ENCODE data around the gene AFAP1L1. TPM values are rescaled to one million over a fixed set of nuclear protein-coding genes. Genes with fewer than 3 reads are reported as not detected.

AFAP1L1 gene
- total and polyA plus RNA-seq, 4 donors, result 2.1 to 11.6 (median 4.0) TPM

DNA sequence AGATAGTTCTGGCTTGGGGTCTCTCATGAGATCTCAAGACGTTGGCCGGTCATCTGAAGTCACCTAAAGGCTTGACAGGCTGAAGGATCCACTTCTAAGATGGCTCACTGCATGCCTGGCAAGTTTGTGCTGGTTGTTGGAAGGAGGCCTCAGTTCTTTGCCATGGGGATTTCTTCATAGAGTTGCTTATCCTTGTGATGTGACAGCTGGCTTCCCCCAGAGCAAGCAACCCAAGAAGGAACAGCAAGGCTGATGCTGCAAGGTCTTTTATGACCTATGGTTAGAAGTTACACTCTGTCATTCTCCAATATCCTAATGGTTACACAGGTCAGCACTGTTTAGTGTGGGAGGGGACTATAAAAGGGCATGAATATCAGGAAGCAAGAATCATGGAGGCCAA lies 53.0 kb downstream of the AFAP1L1 start:
- no peaks in the 10 kb centered on the region for H3K36me3 ChIP-seq (ENCODE audit: control insufficient read depth in 4 of 4, insufficient read depth in 3 of 4, low read depth in 1 of 4, low read length in 3 of 4)
- no peak overlapping the region for H3K4me3 ChIP-seq (ENCODE audit: low read depth in 1 of 3, low read length in 3 of 3)
- H3K9me3 ChIP-seq (ENCODE audit: control insufficient read depth in 4 of 4, low read length in 3 of 4), result no peaks in the 10 kb centered on the region
- H3K9ac ChIP-seq (ENCODE audit: low read depth in 1 of 2, low read length in 2 of 2), result no peak overlapping the region
- no peak overlapping the region for H3K27ac ChIP-seq (ENCODE audit: low read depth in 1 of 2, low read length in 2 of 2)
- WGBS, result 97% methylated on average over 2 of the region's 2 CpGs
- H3K27me3 ChIP-seq (ENCODE audit: control insufficient read depth in 4 of 4, insufficient read depth in 4 of 4, low read length in 3 of 4), result no peaks in the 10 kb centered on the region
- H3K4me1 ChIP-seq (ENCODE audit: control insufficient read depth in 4 of 4, insufficient read depth in 4 of 4, low read length in 3 of 4), result peaks cover 0 to 10% (median 3%) of the 10 kb centered on the region in 4 donors
- DNase-seq (ENCODE audit: low spot score), result no peak
- TF ChIP-seq NR2F2 (IDR thresholded peaks at IDR 0.05), result no peak
- TF ChIP-seq SP1 (IDR thresholded peaks at IDR 0.05), result no peak
- TF ChIP-seq HNF4A (conservative IDR thresholded peaks at IDR 0.05), result no peak
- no peak for TF ChIP-seq TAF1 (conservative IDR thresholded peaks at IDR 0.05)
- no peak for TF ChIP-seq EGR1 (IDR thresholded peaks at IDR 0.05; ENCODE audit: low read depth in 2 of 2)
- TF ChIP-seq JUND (IDR thresholded peaks at IDR 0.05), result no peak
- TF ChIP-seq, protein P1, sequence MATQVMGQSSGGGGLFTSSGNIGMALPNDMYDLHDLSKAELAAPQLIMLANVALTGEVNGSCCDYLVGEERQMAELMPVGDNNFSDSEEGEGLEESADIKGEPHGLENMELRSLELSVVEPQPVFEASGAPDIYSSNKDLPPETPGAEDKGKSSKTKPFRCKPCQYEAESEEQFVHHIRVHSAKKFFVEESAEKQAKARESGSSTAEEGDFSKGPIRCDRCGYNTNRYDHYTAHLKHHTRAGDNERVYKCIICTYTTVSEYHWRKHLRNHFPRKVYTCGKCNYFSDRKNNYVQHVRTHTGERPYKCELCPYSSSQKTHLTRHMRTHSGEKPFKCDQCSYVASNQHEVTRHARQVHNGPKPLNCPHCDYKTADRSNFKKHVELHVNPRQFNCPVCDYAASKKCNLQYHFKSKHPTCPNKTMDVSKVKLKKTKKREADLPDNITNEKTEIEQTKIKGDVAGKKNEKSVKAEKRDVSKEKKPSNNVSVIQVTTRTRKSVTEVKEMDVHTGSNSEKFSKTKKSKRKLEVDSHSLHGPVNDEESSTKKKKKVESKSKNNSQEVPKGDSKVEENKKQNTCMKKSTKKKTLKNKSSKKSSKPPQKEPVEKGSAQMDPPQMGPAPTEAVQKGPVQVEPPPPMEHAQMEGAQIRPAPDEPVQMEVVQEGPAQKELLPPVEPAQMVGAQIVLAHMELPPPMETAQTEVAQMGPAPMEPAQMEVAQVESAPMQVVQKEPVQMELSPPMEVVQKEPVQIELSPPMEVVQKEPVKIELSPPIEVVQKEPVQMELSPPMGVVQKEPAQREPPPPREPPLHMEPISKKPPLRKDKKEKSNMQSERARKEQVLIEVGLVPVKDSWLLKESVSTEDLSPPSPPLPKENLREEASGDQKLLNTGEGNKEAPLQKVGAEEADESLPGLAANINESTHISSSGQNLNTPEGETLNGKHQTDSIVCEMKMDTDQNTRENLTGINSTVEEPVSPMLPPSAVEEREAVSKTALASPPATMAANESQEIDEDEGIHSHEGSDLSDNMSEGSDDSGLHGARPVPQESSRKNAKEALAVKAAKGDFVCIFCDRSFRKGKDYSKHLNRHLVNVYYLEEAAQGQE (IDR thresholded peaks at IDR 0.05), result no peak
- TF ChIP-seq, protein P2, sequence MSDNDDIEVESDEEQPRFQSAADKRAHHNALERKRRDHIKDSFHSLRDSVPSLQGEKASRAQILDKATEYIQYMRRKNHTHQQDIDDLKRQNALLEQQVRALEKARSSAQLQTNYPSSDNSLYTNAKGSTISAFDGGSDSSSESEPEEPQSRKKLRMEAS (IDR thresholded peaks at IDR 0.05), result no peak
- TF ChIP-seq GABPA (IDR thresholded peaks at IDR 0.05 in 1 of 2, conservative IDR thresholded peaks at IDR 0.05 in 1 of 2), result no peak
- no peak for TF ChIP-seq RAD21 (IDR thresholded peaks at IDR 0.05)
- TF ChIP-seq, protein P3, sequence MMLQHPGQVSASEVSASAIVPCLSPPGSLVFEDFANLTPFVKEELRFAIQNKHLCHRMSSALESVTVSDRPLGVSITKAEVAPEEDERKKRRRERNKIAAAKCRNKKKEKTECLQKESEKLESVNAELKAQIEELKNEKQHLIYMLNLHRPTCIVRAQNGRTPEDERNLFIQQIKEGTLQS (IDR thresholded peaks at IDR 0.05), result no peak
- TF ChIP-seq YY1 (IDR thresholded peaks at IDR 0.05), result no peak
- TF ChIP-seq, protein P4, sequence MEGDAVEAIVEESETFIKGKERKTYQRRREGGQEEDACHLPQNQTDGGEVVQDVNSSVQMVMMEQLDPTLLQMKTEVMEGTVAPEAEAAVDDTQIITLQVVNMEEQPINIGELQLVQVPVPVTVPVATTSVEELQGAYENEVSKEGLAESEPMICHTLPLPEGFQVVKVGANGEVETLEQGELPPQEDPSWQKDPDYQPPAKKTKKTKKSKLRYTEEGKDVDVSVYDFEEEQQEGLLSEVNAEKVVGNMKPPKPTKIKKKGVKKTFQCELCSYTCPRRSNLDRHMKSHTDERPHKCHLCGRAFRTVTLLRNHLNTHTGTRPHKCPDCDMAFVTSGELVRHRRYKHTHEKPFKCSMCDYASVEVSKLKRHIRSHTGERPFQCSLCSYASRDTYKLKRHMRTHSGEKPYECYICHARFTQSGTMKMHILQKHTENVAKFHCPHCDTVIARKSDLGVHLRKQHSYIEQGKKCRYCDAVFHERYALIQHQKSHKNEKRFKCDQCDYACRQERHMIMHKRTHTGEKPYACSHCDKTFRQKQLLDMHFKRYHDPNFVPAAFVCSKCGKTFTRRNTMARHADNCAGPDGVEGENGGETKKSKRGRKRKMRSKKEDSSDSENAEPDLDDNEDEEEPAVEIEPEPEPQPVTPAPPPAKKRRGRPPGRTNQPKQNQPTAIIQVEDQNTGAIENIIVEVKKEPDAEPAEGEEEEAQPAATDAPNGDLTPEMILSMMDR (IDR thresholded peaks at IDR 0.05; ENCODE audit: low read depth, low read length, missing input control), result no peak
- no peak for TF ChIP-seq HNF4G (IDR thresholded peaks at IDR 0.05)
- TF ChIP-seq, protein P5, sequence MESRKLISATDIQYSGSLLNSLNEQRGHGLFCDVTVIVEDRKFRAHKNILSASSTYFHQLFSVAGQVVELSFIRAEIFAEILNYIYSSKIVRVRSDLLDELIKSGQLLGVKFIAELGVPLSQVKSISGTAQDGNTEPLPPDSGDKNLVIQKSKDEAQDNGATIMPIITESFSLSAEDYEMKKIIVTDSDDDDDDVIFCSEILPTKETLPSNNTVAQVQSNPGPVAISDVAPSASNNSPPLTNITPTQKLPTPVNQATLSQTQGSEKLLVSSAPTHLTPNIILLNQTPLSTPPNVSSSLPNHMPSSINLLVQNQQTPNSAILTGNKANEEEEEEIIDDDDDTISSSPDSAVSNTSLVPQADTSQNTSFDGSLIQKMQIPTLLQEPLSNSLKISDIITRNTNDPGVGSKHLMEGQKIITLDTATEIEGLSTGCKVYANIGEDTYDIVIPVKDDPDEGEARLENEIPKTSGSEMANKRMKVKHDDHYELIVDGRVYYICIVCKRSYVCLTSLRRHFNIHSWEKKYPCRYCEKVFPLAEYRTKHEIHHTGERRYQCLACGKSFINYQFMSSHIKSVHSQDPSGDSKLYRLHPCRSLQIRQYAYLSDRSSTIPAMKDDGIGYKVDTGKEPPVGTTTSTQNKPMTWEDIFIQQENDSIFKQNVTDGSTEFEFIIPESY (IDR thresholded peaks at IDR 0.05), result no peak
- TF ChIP-seq FOXA2 (IDR thresholded peaks at IDR 0.05), result no peak

All from liver (tissue), 9 donors.